NCI-H2171 treated with DMSO at 0.1 percent for 48 hours (cell line): ENCODE data around the gene RHBG.
A peak's percentile ranks its signal among the peaks of the same experiment; 100 is the strongest.

Source experiments
- DNase-seq: peaks from one replicate; lab custom pipeline; 2025; lab: John Stamatoyannopoulos, UW

RHBG gene

DNA sequence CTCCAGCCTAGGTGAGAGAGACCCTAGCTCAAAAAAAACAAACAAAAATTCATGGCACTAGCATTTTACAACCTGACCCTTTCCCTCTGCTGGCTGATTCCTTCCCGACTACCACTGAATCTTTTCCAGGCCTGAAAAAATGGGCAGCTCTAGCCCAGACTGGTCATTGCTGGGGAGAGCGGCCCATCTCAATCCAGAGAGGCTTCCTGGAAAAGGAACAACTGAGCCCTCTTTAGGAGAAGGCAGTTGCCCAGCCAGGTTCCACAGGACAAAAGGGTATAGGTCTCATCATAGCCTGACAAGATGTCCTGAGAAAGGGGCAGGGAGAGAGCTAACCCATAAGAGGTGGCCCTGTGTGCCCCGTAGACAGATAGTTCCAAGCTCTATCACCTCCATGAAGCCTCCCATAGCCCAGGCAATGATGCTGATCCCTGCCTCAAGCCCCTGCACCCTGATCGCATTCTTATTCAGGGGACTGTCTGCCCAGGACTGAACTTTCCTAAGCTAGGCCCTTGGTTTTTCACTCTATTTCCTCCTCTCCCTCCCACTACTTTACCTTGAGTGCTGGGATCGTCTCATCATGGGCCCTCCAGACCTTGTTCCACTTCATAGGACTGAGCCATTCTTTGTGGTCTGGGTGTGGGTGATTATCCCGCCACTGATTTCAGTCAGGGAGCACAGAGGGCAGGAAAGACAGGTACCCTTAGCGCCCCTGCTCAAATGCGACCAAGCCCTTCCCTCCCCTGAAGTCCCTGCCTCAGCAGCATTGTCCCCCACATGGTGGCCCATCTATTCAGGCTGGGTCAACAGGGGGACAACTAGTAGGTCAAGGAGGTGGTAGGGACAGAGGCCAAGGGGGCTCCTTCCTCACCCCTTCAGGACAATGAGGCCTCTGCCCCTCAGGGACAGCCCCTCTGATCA, 18.2 kb downstream of the RHBG start:
- DNase-seq = no peak

DNA sequence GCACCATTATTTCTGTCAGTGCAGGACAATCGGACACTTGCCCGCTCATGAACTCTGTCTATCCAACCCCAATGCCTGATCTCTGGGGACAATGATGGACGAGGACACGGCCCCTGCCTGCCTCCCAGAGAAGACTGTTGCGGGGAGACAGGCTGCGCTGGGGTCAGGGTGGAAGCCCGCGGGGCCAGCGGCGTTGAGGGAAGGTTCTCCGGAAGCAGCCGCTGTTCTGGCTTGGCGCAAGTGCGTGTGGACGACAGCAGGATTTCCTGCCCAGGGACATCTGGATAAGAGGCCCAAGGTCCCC, 18.8 kb downstream of the RHBG start:
- no peak for DNase-seq

DNA sequence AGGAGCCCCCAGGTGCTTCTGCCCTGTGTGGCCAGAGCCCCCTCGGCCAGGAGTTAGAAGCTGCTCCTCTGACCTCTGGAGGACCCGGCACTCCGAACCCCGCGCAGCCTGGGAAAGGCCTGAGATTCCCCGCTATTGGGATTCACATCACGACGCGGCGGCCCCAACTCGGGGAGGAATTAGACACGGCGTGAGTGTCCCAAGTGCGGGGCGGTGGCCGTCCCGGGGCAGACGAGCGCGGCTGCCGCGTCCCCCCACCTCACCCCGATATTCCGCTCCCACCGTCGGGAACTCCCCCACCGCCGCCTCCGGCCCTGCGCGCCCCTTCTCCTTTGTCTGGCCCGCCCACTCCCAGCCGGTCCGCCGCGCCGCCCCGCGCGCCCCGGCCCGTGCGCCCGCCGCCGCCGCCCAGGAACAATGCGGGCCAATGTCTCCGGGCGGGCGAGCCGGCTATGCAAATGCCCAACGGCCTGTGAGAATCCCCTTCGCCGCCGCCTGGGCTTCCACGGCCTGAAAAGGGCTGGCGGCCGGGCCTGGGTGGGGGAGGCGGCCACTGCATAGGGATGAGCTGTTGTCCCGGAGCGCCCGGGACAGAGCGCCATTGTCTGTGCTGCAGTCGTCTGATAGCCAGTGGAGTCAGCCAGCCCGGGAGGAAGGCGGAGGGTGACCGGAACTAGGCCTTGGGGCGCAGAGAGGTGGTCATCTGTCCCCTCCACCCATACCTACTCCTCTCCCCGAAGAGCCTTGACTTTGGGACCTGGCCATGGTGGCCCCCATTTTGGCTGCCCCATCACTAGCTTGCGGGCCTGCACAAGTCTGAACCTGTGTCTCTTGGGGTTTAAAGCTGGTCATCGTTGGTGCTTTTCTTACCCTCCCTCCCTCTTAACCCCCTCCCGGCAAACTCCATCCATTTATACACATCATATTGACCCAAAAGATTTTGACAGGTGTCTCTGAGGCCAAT, 19.4 kb downstream of the RHBG start:
- DNase-seq = no peak

DNA sequence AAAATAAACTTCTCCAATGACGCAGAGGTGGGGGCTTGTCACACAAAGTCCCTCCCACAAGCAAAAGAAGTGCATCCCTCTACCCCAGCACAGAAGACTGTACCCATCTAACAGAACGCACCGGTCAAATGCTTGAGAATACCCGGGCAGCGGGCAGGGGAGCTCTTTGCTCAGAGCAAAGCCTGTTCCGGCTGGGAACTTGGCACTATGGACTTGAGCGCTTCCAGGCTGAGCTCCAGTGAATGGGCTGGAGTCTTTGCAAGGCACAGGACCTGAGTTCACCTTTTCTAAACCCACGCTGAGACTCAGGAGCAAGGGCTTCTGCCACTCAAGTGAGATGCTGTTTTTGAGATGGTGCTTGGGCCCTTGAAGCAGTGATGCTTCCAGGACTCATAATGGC, 20.3 kb downstream of the RHBG start:
- no peak for DNase-seq

DNA sequence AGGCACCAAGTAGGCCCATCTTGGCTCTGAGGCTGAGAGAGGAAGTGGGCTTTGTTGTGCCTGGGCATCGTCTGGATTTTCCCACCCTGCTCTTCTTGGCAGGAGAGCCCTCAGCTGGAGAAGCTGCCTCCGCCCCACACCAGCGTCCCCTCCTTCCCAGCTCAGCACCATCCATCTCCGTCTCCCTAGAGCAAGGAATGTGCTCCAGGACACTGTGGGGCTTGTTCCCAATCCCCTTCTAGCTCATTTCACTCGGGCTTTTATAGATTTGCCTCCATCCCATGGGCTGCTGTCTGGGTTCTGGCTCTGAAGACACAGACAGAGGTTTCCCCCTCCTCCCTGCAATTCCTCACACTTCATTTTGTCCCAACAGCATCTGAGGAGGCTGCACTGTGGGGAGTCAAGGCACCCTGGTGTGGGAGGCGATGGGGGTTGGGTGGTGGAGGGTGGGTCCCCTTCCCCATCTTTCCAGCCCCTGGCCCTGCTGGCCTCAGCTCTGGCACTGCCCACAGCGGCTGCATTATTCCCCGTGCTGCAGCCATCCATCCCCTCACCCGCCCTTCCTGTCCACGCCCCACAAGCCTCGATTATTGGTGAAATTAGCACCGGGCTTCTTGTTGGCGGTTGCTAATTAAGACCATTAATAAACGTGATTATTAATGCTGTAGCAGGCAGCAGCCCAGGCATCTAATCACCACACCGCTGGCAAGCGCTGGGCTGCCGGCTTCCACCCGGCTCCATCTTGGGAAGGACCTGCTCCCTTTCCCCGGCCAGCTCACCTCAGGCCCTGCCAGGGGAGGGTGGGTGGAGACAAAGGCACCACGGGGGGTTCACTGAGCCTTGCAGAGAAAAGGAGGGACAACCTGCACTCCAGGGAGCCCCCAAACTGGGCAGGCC, 21.7 kb downstream of the RHBG start:
- DNase-seq = no peak

DNA sequence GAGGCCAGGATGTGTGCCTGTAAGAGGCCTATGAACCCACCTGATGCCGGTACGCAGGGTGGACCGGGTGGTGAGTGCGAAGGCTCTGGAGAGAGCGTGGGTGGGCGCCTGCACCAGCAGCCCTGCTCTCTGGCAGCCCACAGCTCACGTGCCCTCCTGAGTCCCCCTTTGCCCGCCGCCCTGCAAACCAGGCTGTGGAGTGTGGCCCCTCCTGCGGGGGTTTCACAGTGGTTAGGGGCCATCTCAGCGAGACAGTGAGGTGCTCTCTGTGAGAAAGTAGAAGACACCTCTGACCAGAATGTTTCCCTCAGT, 22.3 kb downstream of the RHBG start:
- DNase-seq = no peak

DNA sequence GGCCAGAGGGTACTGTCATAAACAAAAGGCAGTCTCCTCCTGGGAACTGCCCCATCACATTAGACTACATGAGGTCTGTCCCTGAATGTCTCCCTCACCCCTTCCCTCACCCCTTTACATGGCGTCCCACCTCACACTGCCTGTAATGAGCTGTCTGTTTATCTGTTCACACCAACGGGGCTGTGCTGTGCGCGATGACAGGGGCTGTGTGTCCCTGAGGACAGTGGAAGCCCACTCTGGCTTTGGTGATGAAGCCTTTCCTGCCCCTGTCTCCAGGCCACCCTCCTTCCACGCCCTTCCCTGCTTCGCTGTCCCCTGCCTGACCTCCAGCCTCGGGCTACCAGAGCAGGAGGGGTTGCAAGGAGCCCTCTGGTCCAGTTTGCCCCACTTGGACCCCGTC, 22.7 kb downstream of the RHBG start:
- DNase-seq = no peak

DNA sequence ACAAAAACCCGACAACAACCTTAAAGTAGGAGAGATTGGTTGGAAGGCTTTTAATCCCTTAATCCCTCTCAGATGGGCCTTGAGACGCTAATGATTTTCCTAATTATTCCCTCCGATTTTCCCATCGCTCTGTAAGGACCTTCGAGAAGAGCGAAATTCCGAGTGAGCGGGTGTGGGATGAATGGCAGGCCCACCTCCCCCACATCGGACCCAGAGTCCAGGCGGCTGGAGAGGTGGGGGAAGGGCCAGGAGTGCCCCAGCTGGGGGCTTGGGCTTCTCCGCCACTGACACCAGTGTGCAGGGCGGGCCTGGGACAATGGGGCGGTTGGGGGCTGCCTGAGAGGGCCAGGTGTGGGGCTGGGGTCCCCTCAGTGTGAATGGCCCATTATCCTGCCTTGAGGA, 23.4 kb downstream of the RHBG start:
- DNase-seq = no peak

DNA sequence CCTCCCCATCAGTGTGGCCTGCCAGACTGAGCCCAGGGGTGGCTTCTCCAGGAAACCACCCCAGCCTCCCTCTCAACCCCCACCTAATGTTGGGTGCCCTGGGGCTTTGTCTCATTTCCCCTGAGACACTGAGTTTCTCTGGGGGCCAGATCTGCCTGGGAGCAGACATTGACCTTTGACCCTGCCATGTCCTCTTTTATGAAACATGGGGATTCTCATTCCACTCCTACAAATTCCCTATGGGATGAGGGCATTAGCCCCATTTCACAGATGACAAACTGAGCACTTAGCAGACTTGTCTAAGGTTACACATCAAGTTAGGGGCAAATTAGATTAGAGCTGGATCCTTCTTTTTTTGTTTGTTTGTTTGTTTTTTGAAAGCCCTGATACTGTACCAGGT, 24.1 kb downstream of the RHBG start:
- no peak for DNase-seq

DNA sequence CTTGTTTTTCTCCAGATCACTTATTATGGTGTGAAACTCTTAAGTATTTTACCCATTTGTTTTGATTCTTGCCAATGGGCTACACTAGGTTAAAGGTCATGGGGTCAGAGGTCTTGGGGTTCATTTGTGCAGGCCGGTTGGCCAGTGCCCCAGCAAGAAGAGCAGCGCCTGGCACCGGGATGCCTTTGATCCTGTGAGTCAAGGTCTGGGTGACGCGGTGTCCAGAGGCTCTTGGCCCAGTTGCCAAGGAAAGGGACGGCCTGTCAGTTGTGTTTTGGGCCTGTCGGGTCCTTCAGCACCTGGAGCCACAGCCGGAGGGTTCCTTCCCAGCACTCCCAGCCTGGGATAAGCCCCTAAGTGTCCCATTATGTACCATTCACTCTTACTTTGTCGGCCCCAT, 25.1 kb downstream of the RHBG start:
- DNase-seq = no peak

DNA sequence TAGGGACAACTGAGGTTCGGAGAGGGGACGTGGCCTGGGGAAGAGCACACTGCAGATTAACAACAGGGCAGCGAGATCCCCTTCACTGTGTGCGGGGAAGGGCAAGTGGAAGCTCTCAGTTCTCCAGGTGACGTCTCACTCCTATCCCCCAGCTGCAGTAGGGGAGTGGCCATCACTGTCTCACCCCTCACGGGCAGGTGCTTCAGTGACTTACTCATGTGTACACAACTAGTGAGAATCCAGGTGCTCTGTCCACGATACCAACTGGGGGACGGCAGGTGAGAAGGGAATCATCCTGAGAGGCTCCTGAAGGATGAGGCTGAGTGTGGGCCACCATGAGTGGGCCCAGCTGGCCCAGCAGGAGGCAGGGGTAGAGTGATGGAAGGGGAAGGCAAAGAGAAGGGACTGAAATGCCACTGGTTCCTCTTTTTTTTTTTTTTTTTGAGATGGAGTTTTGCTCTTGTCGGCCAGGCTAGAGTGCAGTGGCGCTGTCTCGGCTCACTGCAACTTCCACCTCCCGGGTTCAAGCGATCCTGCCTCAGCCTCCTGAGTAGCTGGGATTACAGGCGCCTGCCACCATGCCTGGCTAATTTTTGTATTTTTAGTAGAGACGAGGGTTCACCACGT, 25.9 kb downstream of the RHBG start:
- no peak for DNase-seq

DNA sequence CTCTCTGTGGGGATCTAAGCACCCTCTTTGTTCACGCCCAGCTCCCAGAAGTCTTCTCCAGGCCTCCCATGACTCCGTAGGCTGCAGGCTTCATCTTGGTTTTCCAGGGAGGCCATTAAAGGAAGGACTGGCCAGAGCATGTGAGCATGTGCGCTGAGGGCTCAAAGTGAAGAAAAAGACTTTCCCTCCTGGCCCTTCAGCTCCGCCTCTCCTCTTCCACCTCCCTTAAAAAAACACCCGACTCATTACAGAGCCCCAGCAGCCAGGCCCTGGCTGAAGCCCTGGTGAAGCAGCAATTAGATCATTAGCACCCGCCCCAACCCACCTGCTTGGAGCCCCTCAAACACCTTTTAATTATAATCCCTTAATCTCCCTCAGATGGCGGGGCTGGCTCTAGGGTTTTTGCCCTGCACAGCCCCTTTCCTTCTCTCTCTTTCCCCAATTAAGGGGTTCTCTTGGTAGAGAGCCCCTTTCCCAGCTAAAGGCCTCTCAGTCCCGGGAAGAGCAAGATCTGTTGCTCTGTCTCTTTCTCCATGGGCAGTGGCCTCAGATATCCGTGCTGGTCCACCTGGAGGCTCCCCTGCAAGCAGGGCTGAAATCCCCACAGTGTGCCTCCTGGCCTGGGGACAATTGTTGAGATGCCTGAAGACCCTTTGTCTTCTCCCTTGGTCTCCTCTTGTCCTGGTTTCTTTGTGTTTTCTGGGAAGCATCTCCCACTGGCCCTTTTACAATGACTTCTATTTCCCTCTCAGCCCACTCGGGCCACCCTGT, 30.5 kb downstream of the RHBG start:
- no peak for DNase-seq

DNA sequence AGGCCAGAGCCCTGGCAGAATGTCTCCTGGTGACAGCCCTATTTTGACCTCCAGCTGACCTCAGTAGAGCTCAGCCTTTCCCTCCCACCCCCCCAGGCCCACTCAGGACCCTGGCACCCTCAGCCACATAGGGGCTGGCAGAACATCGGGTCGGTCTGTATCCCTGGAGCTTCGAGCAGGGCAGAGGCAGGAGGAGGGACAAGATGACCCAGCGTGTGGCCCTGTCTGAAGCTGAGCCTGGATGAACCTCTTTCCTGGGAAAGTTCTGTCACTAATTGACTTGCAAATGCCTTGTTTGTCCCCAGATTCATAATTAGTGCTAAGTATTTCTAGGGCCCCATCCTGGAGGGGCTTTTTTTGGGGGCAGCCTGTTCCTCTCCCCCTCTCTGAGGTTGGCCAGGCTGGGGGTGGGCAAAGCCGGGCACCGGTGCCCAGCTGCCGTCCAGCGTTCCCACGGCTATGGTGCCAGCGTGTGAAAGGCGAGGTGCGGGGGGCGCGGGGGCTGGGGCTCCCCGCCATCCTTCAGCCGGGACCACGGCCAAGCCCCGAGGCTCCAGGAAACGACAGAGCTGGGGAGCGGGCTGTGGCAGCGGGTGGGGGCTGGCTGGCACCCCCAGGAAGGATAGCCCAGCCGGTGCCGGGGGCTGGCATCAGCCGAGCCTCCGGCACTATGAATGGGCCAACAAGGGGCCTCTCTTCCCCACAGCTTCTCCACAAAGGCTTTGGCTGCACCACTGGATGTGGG, 31.4 kb downstream of the RHBG start:
- DNase-seq = no peak

DNA sequence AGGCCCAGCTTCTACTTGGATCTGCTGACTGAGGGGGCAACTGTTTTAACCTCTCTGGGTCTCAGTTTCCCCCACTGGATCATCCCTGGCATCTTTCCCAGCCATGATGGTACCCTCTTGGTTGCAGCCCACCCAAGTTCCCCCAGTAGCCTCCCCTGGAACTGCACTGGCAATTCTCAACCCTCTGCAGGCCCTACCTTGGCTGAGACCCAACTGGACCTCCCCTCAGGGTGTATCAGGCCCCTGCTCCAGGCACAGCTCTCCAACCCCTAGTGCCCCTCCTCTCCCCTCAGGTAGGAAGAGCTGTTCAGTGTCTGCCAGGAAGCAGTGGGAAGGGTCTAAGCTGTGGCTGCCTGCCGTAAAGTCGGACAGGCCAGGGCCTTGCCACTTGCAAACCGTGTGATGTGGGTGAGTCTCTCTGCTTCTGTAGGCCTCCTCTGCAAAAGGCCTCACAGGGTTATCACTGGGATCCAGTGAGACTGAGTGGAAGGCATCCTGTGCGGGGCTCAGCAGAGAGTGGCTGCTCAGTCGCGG, 32.1 kb downstream of the RHBG start:
- DNase-seq = no peak

DNA sequence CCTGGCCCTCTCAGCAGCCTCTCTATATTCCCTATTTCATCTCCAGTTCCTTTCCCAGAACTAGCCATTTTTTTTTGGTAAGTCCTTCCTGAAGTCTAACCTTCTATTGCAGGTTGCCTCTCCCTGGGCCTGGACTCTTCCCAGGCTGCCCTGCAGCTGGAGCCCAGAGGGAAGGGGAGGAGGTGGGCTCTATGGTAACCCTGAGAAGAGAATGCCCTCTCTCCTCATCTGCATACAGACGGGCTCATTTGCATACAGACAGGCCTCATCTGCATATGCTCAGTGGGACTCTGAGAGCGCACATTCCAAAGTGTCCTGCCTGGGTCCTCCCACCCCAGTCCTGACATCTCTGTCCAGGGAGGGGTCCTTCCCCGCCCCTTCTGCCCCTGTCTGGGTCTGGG, 32.7 kb downstream of the RHBG start:
- no peak for DNase-seq

DNA sequence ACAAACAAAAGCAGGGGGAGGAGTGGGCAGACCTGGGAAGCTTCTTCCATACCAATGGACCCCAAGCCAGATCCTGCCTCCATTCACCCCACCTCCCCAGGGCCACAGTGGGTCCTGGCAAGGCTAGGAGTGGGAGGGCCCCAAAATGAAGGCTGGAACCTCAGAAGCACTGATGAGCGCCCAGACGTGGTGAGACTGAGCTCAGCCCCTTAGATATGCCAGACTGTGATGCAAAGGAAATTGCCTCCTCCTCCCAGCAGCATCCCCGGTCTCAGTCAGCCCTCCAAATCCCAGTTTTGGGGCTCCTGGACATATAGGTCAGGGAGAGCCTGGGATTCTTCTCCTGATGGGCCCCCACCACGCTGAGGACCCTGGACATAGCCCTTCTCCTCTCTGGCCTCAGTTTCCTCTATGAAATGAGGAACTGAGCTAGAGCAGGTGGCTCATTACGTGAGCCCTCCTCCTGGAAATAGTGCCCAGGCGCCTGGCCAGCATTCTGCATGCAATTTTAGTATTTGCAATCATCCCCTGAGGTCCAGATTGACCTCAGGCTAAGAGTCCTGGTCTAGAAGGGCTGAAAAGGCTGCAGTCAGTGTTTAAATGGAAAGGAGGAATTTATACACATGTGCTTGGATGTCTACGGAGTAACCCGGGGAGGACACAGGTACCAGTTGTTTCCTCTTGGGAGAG, 33.5 kb downstream of the RHBG start:
- DNase-seq = no peak

DNA sequence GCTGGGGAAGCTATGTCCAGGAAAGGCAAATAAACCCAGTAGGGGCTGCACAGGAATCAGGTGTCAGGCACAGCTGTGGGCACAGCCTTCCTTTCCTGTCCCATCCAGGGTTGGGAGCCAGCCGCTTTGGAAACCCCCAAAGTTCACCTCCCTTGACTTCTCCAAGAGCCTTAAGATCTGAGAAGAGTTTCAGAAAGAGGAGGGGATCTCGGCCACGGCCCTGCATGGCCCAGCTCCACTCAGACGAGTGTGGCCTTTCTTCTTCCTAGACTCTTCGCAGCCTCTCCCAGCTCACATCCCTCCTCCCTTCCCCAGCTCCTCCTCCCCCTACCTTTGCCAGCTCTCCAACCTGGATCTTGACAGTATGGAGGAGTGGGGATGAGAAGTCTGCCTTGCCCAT, 36.7 kb downstream of the RHBG start:
- DNase-seq = no peak

DNA sequence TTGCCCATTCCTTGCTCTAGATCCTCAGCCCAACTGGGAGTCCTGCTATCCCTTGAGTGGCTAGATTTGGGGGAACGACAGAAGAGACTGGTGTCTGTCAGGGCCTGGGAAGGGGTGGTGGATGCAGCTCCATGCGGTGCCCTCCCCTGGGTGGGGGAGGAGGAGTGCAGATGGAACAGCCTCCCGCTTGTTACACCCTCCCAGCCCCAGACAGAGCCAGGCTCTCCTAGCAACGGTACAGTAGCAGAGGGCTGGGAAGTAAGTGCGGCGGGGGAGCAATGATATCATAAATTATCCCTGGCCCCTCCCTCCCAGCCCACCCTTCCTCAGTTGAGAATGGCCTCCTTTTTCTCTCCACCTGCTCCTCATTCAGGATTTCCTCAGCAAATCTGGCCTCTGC, 37.2 kb downstream of the RHBG start:
- DNase-seq = peak; percentile 20

DNA sequence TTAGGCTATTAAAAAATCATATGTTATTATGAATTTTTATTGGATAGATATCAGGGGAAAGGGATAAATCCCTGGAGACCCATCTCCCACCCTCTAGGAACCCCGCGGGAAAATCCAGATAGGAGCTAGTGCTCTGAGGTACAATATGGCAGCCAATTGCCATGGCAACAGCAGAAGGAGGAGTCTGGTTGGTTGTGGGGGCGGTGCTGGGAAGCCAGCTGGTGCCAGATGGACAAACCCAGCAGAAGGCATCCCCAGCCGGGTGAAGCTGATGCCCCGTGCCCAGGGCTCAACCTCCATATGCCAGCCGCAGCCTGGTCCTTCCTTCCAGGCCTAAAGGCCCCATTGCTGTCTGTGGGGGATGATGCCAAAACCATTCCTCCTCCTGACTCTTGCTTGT, 38.3 kb downstream of the RHBG start:
- DNase-seq = peak; percentile 91

DNA sequence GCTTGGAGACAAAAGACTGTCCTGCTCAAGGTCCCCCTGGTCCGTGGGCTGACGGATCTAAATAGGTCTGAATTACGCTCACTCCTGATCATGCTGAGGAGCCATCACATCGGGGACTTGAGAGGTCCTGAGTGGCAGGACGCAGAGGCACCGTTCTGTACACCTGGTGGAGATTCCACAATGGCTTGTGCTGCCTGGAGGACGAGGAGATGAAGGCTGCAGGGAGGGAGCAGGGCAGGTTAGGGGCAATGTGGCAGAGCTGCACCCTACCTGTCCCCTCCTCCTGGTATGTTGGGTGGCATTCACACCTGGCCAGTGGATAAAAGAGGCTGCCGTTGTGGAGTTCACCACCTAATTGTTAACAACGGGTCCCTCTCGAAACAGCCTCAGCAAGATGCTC, 38.7 kb downstream of the RHBG start:
- no peak for DNase-seq
